ENCODE measurements around the gene CDK2. TPM values are rescaled to one million over a fixed set of nuclear protein-coding genes. Genes with fewer than 3 reads are reported as not detected.
A peak's percentile ranks its signal among the peaks of the same experiment; 100 is the strongest.

The CDK2 gene
- total RNA-seq, 2 donors from 2014 or later = 72.3 to 178 TPM

DNA sequence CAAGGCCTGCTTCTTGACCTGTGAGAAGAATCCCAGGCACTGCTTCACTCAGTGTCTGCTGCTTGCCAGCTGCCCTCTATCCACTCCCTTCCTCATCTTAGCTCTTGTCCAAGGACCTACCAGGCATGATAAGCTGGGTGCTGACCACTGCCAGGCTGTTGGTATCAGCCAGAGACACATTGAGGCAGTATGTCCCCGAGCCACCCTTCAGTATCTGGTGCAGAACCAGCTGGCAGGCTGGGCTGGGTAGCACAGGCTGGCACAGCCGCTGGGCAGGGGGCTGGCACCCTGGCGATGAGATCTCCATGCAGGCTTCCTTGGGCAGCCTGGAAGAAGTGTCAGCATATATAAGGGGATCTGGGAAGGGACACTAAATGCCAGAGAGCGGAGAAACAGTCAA is 11.3 kb upstream of the CDK2 start:
- H3K27me3 Mint-ChIP-seq = no peaks in the 10 kb centered on the region
- no peaks in the 10 kb centered on the region for H3K9me3 Mint-ChIP-seq
- no peak for ATAC-seq
- H3K27ac Mint-ChIP-seq = no peak overlapping the region
- no peak overlapping the region for H3K4me3 Mint-ChIP-seq
- no peaks in the 10 kb centered on the region for H3K4me1 Mint-ChIP-seq (ENCODE audit: low read depth in 2 of 2)
- DNase-seq (ENCODE audit: low spot score) = no peak
- H3K36me3 Mint-ChIP-seq = peaks cover 11% of the 10 kb centered on the region

DNA sequence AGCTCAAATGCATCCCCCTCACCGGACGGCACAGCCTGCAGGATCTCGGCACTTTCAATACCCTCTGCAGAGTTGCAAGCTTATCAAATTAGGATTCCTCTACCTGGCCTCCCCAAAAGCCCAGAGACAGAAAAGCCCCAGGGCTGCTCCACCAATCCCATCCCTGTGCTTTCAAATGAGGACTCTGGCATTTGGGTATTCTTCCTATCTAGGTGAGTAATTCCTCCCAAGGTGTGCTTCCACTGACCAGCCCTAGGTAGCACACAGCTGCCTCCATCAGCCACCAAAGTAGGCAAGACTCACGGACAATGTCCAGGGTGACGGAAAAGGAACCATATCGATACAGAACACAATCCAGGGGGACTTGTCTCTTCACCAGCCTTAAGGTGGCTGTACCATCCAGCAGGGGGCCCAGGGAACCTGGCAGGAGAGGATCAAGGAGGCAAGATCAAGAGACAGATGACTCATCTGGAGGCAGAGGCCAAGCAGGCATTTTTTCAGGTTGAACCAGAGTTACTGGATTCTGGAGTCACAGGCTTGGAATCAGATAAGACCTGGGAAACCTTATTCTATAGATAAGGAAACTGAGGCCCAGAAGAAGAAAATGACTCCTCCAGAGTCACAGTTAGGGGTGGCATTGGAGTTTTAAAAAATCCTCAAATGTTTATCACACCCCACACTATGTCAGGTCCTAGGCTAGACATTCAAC is 10.7 kb upstream of the CDK2 start:
- ATAC-seq (peak in 1 of 2 donors; percentile 28), DNase-seq (ENCODE audit: low spot score) (no peak)
- H3K9me3 Mint-ChIP-seq = no peaks in the 10 kb centered on the region
- H3K4me1 Mint-ChIP-seq (ENCODE audit: low read depth in 2 of 2) = no peaks in the 10 kb centered on the region
- H3K27me3 Mint-ChIP-seq = no peaks in the 10 kb centered on the region
- no peak overlapping the region for H3K4me3 Mint-ChIP-seq
- H3K27ac Mint-ChIP-seq = no peak overlapping the region
- peaks cover 11% of the 10 kb centered on the region for H3K36me3 Mint-ChIP-seq

DNA sequence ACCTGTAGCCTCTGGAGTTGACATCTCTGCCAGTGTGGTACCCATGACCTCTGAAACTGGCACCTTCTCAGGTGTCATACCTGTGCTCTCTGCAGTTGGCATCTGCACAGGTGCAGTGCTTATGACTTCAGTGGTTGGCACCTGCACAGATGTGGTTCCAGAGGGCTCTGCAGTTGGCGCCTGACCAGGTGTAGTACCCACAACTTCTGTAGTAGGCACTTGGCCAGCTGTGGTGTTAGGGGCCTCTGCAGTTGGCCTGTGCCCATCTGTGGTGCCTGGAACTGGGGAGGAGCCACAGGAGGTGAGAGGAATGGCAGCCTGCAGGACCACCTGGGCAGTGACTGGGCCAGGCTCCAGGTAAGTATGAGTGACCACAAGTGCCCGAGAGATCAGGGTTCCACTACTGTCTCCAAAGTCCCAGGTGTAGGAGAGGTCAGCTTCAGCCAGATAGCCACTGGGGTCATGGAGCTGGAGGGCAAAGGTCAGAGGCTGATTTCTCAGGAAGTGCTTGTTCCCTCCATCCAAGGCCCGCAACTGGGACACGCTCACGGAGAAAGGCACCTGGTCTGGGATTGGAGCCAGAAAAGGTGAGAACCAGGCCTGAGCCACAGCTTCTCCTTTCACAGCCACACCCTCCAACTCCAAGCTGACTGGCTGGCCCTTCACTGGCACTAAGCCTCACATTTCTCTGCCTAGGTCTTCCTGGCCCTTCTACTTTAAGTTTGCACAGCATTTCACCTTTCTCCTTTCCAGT is 9.3 kb upstream of the CDK2 start:
- ATAC-seq = peak in 1 of 2 donors; percentile 32
- no peaks in the 10 kb centered on the region for H3K27me3 Mint-ChIP-seq

DNA sequence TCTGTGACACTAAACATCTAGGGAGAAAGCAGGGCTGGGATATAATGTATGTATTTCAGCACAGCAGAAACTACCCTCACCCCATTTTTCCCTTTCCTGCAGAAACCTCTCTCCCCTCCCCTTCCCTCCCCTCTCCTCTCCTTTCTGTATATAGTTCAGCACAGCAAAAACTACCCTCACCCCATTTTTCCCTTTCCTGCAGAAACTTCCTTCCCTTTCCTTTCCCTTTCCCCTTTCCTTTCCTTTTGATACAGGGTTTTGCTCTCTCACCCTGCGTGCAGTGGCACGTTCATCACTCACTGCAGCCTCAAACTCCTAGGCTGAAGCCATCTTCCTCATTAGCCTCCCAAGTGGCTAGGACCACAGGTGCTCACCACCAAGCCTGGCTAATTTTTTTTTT is 2.9 kb upstream of the CDK2 start:
- no peaks in the 10 kb centered on the region for H3K9me3 Mint-ChIP-seq
- ATAC-seq = no peak
- H3K36me3 Mint-ChIP-seq = no peaks in the 10 kb centered on the region
- H3K27ac Mint-ChIP-seq = no peak overlapping the region
- H3K27me3 Mint-ChIP-seq = no peaks in the 10 kb centered on the region
- no peak overlapping the region for H3K4me3 Mint-ChIP-seq
- H3K4me1 Mint-ChIP-seq (ENCODE audit: low read depth in 2 of 2) = peaks cover 18 to 28% of the 10 kb centered on the region in 2 donors
- DNase-seq (ENCODE audit: low spot score) = no peak

More for the DNA sequence above, 9.3 kb upstream of the CDK2 start:
- DNase-seq (ENCODE audit: low spot score) = no peak
- Mint-ChIP-seq H3K9me3 (no peaks in the 10 kb centered on the region), H3K4me3 (no peak overlapping the region), H3K36me3 (peaks cover 4% of the 10 kb centered on the region), H3K4me1 (ENCODE audit: low read depth in 2 of 2) (no peaks in the 10 kb centered on the region), H3K27ac (no peak overlapping the region)

DNA sequence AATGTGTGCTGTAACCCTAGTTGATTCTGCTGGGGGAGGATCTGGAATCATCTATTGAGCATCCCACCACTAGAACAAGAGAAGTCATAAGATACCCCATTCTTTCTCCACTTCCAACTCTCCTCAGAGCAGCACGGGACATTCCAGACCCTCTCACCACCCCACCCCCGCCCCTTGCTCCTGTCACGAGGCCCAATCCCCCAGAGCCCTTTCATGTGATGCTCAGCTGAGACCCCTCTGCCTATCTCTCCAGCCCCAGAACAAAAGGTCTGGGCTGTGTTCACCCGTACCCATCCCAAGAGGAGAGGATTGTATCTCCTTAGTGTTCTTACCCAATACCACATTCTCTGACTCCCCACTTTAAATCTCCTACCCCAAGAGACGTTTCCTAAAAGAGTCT is 1.4 kb upstream of the CDK2 start:
- Mint-ChIP-seq H3K4me3 (peak overlapping the region; percentile 94), H3K27ac (peak overlapping the region; percentile 90 to 95), H3K27me3 (no peaks in the 10 kb centered on the region), H3K9me3 (no peaks in the 10 kb centered on the region), H3K36me3 (no peaks in the 10 kb centered on the region), H3K4me1 (ENCODE audit: low read depth in 2 of 2) (peaks cover 18 to 28% of the 10 kb centered on the region in 2 donors)
- ATAC-seq (no peak), DNase-seq (ENCODE audit: low spot score) (no peak)

DNA sequence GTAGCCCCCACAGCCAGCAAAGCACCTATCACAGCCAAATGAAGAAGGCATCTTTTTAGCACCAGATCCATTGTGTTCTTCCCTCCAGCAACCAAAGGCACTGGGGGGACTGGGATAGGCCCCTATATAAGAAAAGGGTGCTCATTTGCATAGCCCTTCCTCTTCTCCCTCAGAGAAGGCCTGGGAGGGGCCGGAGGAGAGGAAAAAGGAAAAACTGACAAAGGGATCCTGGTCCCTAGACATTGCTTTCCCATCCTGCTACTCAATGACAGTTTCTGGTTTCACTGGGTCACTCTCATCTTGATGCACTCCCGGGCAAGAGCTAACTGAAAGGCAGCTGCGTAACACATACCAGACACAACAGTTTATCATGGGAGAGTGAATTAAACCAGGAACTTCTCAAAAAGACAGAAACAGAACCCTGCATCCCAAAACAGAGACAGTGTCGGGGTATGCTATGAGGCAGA is 656 bp upstream of the CDK2 start, which contains the start of gene PMEL:
Gene PMEL, minus strand, starts transcription at position 102 of the 467 bp plus-strand sequence. Its CDS starts 31 bp downstream, at position 71.
- H3K27me3 Mint-ChIP-seq = no peaks in the 10 kb centered on the region
- peak within 1 kb of the TSS; percentile 90 to 95 for H3K27ac Mint-ChIP-seq
- DNase-seq (ENCODE audit: low spot score) = no peak
- H3K4me1 Mint-ChIP-seq (ENCODE audit: low read depth in 2 of 2) = peaks cover 18 to 28% of the 10 kb centered on the region in 2 donors
- H3K9me3 Mint-ChIP-seq = no peaks in the 10 kb centered on the region
- H3K4me3 Mint-ChIP-seq = peak within 1 kb of the TSS; percentile 94
- ATAC-seq = no peak
- H3K36me3 Mint-ChIP-seq = no peaks in the 10 kb centered on the region

DNA sequence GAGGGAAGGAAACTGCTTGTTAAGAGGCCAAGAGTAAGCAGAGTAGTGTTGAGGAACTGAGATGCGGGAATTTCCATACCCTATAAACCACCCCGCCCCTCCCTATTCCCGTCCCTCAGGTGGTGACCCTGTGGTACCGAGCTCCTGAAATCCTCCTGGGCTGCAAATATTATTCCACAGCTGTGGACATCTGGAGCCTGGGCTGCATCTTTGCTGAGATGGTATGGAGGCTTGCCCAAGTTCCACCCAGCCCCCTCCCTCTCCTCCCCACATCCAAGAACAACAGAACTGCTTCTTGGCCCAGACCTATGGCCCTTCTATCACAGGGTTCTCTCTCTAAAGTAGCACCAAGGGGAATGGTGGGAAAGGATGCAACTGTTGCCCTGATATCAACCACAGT is 2.7 kb downstream of the CDK2 start:
- DNase-seq (ENCODE audit: low spot score) (no peak), ATAC-seq (no peak)
- Mint-ChIP-seq H3K4me1 (ENCODE audit: low read depth in 2 of 2) (peaks cover 18 to 34% of the 10 kb centered on the region in 2 donors), H3K27me3 (no peaks in the 10 kb centered on the region), H3K4me3 (no peak overlapping the region), H3K36me3 (no peaks in the 10 kb centered on the region), H3K9me3 (no peaks in the 10 kb centered on the region), H3K27ac (no peak overlapping the region)

DNA sequence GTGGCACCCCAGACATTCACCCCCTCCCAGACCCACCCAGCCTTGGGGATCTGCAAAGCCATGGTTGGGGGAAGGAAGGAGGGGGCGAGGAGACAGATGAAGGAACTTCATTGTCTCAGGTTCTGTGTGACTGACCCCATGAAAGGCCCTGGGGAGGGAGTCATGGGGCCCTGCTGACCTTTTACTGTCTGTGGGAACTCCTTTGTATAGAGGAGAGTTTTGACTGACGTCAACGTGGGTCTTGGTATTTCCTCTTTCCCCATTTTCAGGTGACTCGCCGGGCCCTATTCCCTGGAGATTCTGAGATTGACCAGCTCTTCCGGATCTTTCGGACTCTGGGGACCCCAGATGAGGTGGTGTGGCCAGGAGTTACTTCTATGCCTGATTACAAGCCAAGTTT is 4.1 kb downstream of the CDK2 start:
- no peak overlapping the region for H3K4me3 Mint-ChIP-seq
- no peaks in the 10 kb centered on the region for H3K36me3 Mint-ChIP-seq
- ATAC-seq = no peak

DNA sequence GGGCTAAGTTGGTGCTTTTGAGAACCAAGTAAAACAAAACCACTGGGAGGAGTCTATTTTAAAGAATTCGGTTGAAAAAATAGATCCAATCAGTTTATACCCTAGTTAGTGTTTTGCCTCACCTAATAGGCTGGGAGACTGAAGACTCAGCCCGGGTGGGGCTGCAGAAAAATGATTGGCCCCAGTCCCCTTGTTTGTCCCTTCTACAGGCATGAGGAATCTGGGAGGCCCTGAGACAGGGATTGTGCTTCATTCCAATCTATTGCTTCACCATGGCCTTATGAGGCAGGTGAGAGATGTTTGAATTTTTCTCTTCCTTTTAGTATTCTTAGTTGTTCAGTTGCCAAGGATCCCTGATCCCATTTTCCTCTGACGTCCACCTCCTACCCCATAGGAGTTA is 5.4 kb downstream of the CDK2 start:
- Mint-ChIP-seq H3K36me3 (peaks cover 5% of the 10 kb centered on the region), H3K4me1 (ENCODE audit: low read depth in 2 of 2) (peaks cover 16 to 23% of the 10 kb centered on the region in 2 donors), H3K9me3 (no peaks in the 10 kb centered on the region), H3K27me3 (no peaks in the 10 kb centered on the region), H3K4me3 (no peak overlapping the region), H3K27ac (no peak overlapping the region)
- no peak for ATAC-seq
- no peak for DNase-seq (ENCODE audit: low spot score)

More for the DNA sequence above, 4.1 kb downstream of the CDK2 start:
- DNase-seq (ENCODE audit: low spot score) = no peak
- peaks cover 17 to 28% of the 10 kb centered on the region in 2 donors for H3K4me1 Mint-ChIP-seq (ENCODE audit: low read depth in 2 of 2)
- no peaks in the 10 kb centered on the region for H3K9me3 Mint-ChIP-seq
- no peaks in the 10 kb centered on the region for H3K27me3 Mint-ChIP-seq
- no peak overlapping the region for H3K27ac Mint-ChIP-seq

DNA sequence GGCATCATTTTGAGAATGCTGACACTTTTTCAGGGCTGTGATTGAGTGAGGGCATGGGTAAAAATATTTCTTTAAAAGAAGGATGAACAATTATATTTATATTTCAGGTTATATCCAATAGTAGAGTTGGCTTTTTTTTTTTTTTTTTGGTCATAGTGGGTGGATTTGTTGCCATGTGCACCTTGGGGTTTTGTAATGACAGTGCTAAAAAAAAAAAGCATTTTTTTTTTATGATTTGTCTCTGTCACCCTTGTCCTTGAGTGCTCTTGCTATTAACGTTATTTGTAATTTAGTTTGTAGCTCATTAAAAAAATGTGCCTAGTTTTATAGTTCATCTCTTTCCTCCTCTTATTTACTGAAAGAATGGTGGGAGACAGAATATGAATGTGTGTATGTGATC is 5.8 kb downstream of the CDK2 start:
- Mint-ChIP-seq H3K27ac (no peak overlapping the region), H3K27me3 (no peaks in the 10 kb centered on the region), H3K9me3 (no peaks in the 10 kb centered on the region), H3K36me3 (peaks cover 5% of the 10 kb centered on the region), H3K4me3 (no peak overlapping the region), H3K4me1 (ENCODE audit: low read depth in 2 of 2) (peaks cover 17 to 21% of the 10 kb centered on the region in 2 donors)
- ATAC-seq (no peak), DNase-seq (ENCODE audit: low spot score) (no peak)

DNA sequence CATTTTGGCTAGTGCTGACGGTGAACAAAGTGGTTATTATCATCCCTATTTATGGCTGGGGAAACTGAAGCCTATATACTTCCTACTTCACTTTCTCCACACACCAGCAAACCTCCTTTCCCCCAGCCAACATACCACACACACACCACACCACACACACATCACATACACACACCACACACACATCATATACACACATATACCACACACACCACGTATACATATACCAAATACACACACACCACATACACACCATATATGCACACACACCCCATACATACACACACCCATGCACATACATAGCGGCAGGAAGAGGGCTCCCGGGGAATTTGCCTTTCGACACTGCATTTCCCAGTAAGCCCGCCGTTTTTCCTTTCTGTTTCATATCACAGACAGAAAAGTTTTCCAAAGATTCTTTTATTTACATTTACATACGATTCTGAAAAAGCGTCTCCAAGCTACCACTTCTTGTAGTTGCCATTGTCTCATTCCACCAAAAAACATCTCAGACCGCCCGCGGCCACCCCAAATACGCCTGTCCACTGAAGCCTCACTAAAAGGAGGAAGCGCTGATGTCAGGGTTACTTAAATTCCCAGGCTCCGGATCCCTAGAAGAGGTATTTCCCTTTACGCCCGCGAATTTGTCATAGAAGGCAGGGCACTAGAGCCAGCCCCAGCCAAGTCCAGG is 6.4 kb downstream of the CDK2 start:
- Mint-ChIP-seq H3K36me3 (peaks cover 5% of the 10 kb centered on the region), H3K4me1 (ENCODE audit: low read depth in 2 of 2) (peaks cover 16 to 19% of the 10 kb centered on the region in 2 donors), H3K27me3 (no peaks in the 10 kb centered on the region), H3K27ac (no peak overlapping the region), H3K4me3 (no peak overlapping the region), H3K9me3 (no peaks in the 10 kb centered on the region)
- ATAC-seq (no peak), DNase-seq (ENCODE audit: low spot score) (no peak)

DNA sequence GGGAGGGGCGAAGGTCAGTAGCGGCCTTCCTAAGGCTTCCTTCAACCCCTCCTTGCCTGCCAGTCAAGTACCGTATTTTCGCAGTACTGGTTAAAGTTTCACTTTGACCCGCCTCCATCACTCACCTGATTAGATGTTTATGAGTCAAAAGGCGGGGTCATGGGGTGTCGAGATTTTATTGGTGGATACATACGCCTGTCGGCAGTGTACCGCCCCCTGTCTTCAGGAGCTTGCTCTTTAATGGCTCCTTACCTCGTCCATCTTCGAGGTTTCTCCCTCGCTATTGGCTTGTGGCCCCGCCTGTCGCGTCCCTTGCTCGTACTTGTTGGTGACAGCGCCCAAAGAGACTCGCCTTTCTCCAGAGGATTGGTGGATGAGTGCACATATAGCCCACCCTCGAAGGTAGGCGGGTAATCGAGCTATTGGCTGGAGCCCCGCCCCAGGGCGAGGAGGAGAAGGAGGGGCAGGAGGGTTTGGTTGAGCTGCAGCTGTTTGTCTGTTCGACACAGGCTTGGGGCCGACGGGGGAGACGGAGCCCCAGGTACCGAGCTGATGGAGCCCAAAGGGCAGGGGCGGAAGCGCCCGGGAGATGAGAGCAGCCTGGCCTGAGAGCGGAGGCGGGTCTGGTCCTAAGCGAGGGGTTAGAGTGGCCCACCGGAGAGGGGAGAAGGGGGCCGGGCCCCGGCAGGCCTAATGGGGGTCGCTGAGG is 7.1 kb downstream of the CDK2 start, which contains the start of gene RAB5B:
Gene RAB5B, plus strand, starts transcription at position 480 of the 709 bp plus-strand sequence. CDS start 12,883 bp downstream, outside the sequence.
- Mint-ChIP-seq H3K27me3 (no peaks in the 10 kb centered on the region), H3K4me3 (no peak within 1 kb of the TSS), H3K4me1 (ENCODE audit: low read depth in 2 of 2) (peaks cover 12 to 16% of the 10 kb centered on the region in 2 donors), H3K27ac (no peak within 1 kb of the TSS), H3K9me3 (no peaks in the 10 kb centered on the region), H3K36me3 (peaks cover 5% of the 10 kb centered on the region)
- peak; percentile 100 for DNase-seq (ENCODE audit: low spot score)
- ATAC-seq = peak; percentile 95 to 96

DNA sequence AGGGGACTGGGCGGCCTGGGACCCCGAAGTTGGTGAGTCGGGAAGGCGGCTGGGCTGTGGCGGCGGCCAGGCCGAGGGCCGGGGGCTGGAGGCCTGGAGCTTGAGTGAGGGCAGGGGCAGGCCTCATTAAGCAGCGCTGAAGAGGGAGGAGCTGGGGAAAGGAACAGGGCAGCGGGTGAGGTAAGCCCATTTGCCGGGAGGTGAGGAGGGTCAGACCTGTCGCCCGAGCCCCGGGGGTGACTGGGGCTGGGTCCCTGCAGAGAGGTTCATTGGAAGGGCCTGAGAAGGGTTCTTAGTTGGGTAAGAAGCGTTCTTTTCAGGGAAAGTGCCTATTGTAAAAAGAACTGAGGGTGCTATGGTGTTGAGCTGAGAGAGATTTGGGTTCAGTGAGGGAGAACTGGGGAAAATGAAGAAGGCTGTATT is 7.7 kb downstream of the CDK2 start:
- Mint-ChIP-seq H3K4me1 (ENCODE audit: low read depth in 2 of 2) (peaks cover 12 to 20% of the 10 kb centered on the region in 2 donors), H3K27me3 (no peaks in the 10 kb centered on the region), H3K27ac (no peak overlapping the region), H3K4me3 (no peak overlapping the region), H3K9me3 (no peaks in the 10 kb centered on the region), H3K36me3 (peaks cover 5% of the 10 kb centered on the region)
- peak; percentile 3 to 44 for ATAC-seq
- DNase-seq (ENCODE audit: low spot score) = no peak

Data from natural killer cell treated with Interleukin-12 subunit alpha and Interleukin-12 subunit beta and Interleukin-15 and Interleukin-18, amount 100 ng/mL, for 72 hours (primary cell).